OCI-LY1 (cell line): ENCODE data around the gene CREBRF.
"Not testable (repeated sequence)": the region's sequence is repeated elsewhere in the genome, so short reads cannot be mapped to it uniquely, and the experiment has no call there.

Source experiments
- H2AFZ ChIP-seq: fragments of 200-600 bp; sonication (generic), shearing (Covaris generic); 2 replicates; pipeline ENCODE4 v1.6.0; 2014; ENCODE audit warnings: antibody characterized with exemption, mild to moderate bottlenecking, low read length
- H3F3A ChIP-seq: fragments of 200-600 bp; sonication (generic), shearing (Covaris generic); 2 replicates; pipeline ENCODE4 v1.6.0; 2014; ENCODE audit warnings: mild to moderate bottlenecking, antibody characterized with exemption, low read length, moderate library complexity; ENCODE audit not compliant: insufficient read depth
- H3K27ac ChIP-seq: fragments of 200-600 bp; sonication (generic); 2 replicates; pipeline ENCODE4 v1.5.1; 2014; ENCODE audit warnings: low read length, mixed run types, mild to moderate bottlenecking, low read depth; ENCODE audit not compliant: poor library complexity, severe bottlenecking
- H3K27me3 ChIP-seq: fragments of 200-600 bp; sonication (generic); 2 replicates; pipeline ENCODE4 v1.6.0; 2014; ENCODE audit warnings: antibody characterized with exemption, mild to moderate bottlenecking, low read length, moderate library complexity; ENCODE audit not compliant: insufficient read depth
- H3K36me3 ChIP-seq: fragments of 200-600 bp; sonication (generic); 2 replicates; pipeline ENCODE4 v1.6.1; 2014; ENCODE audit warnings: mild to moderate bottlenecking, antibody characterized with exemption, low read length, moderate library complexity, mixed read lengths; ENCODE audit not compliant: insufficient read depth
- H3K4me1 ChIP-seq: fragments of 200-600 bp; sonication (generic); 2 replicates; pipeline ENCODE4 v1.5.1; 2014; ENCODE audit warnings: mild to moderate bottlenecking, low read length, moderate library complexity; ENCODE audit not compliant: insufficient read depth, severe bottlenecking
- H3K4me2 ChIP-seq: fragments of 200-600 bp; sonication (generic), shearing (Covaris generic); 2 replicates; pipeline ENCODE4 v1.6.1; 2014; ENCODE audit warnings: low read length
- H3K4me3 ChIP-seq: fragments of 200-600 bp; sonication (generic); 2 replicates; pipeline ENCODE4 v1.5.1; 2014; ENCODE audit warnings: low read length, low read depth, mild to moderate bottlenecking, mixed read lengths; ENCODE audit not compliant: poor library complexity, severe bottlenecking
- H3K79me2 ChIP-seq: fragments of 200-600 bp; shearing (Covaris generic); 2 replicates; pipeline ENCODE4 v1.6.1; 2016; ENCODE audit warnings: mixed run types, low read length, mixed read lengths; ENCODE audit not compliant: insufficient read depth
- H3K9ac ChIP-seq: fragments of 200-600 bp; sonication (generic), shearing (Covaris generic); 2 replicates; pipeline ENCODE4 v1.6.1; 2014; ENCODE audit warnings: mild to moderate bottlenecking, low read length, mixed read lengths
- H3K9me2 ChIP-seq: fragments of 200-600 bp; sonication (generic), shearing (Covaris generic); 2 replicates; pipeline ENCODE4 v1.6.1; 2014; ENCODE audit warnings: low read depth, mild to moderate bottlenecking, low read length, mixed read lengths
- H3K9me3 ChIP-seq: fragments of 200-600 bp; shearing (Covaris generic); 2 replicates; pipeline ENCODE4 v1.6.1; 2014; ENCODE audit warnings: low read length, mixed read lengths
- H4K20me1 ChIP-seq: fragments of 200-600 bp; sonication (generic), shearing (Covaris generic); 2 replicates; pipeline ENCODE4 v1.6.0; 2016; ENCODE audit warnings: mild to moderate bottlenecking, low read length; ENCODE audit not compliant: insufficient read depth
- CTCF ChIP-seq: fragments of 200-600 bp; sonication (generic), shearing (Covaris generic); IDR thresholded peaks from 2 replicates; pipeline ENCODE4 v1.5.1; 2017; ENCODE audit warnings: mild to moderate bottlenecking, antibody characterized with exemption, low read length, moderate library complexity, mixed read lengths
- EZH2 ChIP-seq: fragments of 200-600 bp; sonication (generic), shearing (Covaris generic); IDR thresholded peaks from 2 replicates; pipeline ENCODE4 v1.8.0; 2017; ENCODE audit warnings: borderline replicate concordance, mixed run types, mild to moderate bottlenecking, antibody characterized with exemption, low read length, moderate library complexity, mixed read lengths

The CREBRF gene

DNA sequence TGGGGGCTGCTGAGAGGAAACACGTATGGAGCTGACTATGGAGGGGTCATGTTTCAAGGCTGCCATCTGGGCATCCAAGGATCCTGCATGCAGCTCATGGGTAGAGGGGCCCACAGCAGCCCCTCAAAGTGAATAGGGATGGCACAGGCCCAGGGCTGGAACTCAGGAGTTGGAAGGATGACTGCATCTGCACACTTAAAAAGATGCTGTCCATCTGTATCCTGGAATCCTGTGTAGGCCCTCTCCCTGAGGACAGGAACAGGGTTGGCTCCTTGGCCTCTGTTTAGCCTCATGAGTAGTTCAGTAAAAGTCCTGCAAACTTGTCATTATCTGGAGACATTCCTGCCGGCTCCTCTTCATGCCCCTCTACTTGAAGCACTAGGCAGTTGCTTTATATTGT, 92.2 kb downstream of the CREBRF start:
- Histone ChIP-seq H3K79me2 (no peaks in the 10 kb centered on the region), H3K27ac (no peak overlapping the region), H3K9me2 (no peaks in the 10 kb centered on the region), H4K20me1 (no peaks in the 10 kb centered on the region), H3K27me3 (no peaks in the 10 kb centered on the region), H3K36me3 (peaks cover 60% of the 10 kb centered on the region), H3K4me1 (peaks cover 13% of the 10 kb centered on the region), H3K9ac (no peak overlapping the region), H2AFZ (no peak overlapping the region), H3K4me3 (no peak overlapping the region), H3K9me3 (0 out of 2 replicates have a peak, but pooled peaks cover 3% of the 10 kb centered on the region), H3F3A (no peaks in the 10 kb centered on the region), H3K4me2 (no peak overlapping the region)
- TF ChIP-seq EZH2 (no peak), CTCF (no peak)

DNA sequence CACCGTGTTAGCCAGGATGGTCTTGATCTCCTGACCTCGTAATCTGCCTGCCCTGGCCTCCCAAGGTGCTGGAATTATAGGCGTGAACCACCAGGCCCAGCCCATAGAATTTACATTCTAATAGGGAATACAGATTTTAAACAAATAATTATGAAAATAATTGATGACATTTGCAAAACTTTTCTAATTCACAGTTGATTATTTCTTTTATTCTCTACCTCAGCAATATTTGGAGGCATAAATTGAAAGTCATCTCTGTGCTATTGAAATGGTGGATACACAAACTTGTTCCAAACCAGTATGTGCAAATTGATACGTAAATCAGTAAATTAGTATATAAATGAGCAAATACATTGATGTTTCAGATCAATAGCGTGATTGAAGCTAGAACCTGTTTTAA, 96.4 kb downstream of the CREBRF start:
- Histone ChIP-seq H4K20me1 (no peaks in the 10 kb centered on the region), H3K4me2 (no peak overlapping the region), H3K27ac (no peak overlapping the region), H3K4me1 (no peaks in the 10 kb centered on the region), H3K4me3 (no peak overlapping the region), H3K27me3 (no peaks in the 10 kb centered on the region), H3K79me2 (no peaks in the 10 kb centered on the region), H3K9me2 (no peaks in the 10 kb centered on the region), H3K9me3 (0 out of 2 replicates have a peak, but pooled peaks cover 3% of the 10 kb centered on the region), H3K36me3 (peaks cover 64% of the 10 kb centered on the region), H2AFZ (no peak overlapping the region), H3K9ac (no peak overlapping the region), H3F3A (no peaks in the 10 kb centered on the region)
- TF ChIP-seq CTCF (no peak), EZH2 (no peak)

- Histone ChIP-seq H3F3A (no peaks in the 10 kb centered on the region), H3K4me2 (no peak overlapping the region), H4K20me1 (no peaks in the 10 kb centered on the region), H3K9me3 (0 out of 2 replicates have a peak, but pooled peaks cover under 1% of the 10 kb centered on the region), H3K9ac (no peak overlapping the region), H3K9me2 (no peaks in the 10 kb centered on the region), H3K4me3 (no peak overlapping the region), H3K27me3 (no peaks in the 10 kb centered on the region), H3K4me1 (no peaks in the 10 kb centered on the region), H3K79me2 (no peaks in the 10 kb centered on the region), H3K27ac (no peak overlapping the region), H2AFZ (no peak overlapping the region), H3K36me3 (peaks cover 62% of the 10 kb centered on the region)
- TF ChIP-seq EZH2 (no peak), CTCF (no peak)
These were observed 97.7 kb downstream of the CREBRF start for GRCh38 chr5:173153842-173154241.

DNA sequence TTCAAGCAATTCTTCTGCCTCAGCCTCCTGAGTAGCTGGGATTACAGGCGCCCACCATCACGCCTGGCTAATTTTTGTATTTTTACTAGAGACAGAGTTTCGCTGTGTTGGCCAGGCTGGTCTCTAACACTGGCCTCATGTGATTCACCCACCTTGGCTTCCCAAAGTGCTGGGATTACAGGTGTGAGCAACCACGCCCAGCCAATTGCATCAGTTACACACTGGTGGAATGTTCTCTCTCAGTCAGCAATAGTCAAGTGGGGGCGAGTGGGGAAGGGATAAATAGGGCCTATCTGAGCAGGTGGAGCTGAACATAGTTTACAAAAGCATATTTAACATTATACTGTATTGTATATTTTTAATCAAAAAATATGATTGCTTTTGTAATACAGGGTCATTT, 98.5 kb downstream of the CREBRF start:
- H3F3A ChIP-seq, H3K4me1 ChIP-seq, H3K27ac ChIP-seq, H3K4me2 ChIP-seq, H2AFZ ChIP-seq, H4K20me1 ChIP-seq, H3K4me3 ChIP-seq, H3K9ac ChIP-seq, H3K27me3 ChIP-seq, H3K9me3 ChIP-seq, H3K9me2 ChIP-seq, H3K79me2 ChIP-seq: not testable (repeated sequence)
- peaks cover 59% of the 10 kb centered on the region for H3K36me3 ChIP-seq
